K562 (cell line): ENCODE measurements around the gene LGALS3BP. TPM values are rescaled to one million over a fixed set of nuclear protein-coding genes. Genes with fewer than 3 reads are reported as not detected.

Experiments used
- ARNT ChIP-seq, 2 experiments: fragments of 450-650 bp; IDR thresholded peaks; 2 replicates each; pipeline ENCODE4 v1.6.1; 2016; ENCODE audit warnings: mild to moderate bottlenecking in 1 of 2
- BACH1 ChIP-seq: fragments of 200-800 bp; sonication (Bioruptor generic); IDR thresholded peaks from 2 replicates; pipeline ENCODE4 v1.6.1; 2016; ENCODE audit warnings: missing genetic modification characterization, missing compliant biosample characterization
- CHAMP1 ChIP-seq: fragments of 450-650 bp; IDR thresholded peaks from 2 replicates; pipeline ENCODE4 v1.6.1; 2016; ENCODE audit warnings: mild to moderate bottlenecking
- CTBP1 ChIP-seq: fragments of 450-650 bp; IDR thresholded peaks from 2 replicates; pipeline ENCODE4 v1.6.1; 2016; ENCODE audit warnings: borderline replicate concordance
- CXXC5 ChIP-seq: fragments of 250-450 bp; sonication (Bioruptor Pico); IDR thresholded peaks from 2 replicates; pipeline ENCODE4 v1.8.0; 2022; ENCODE audit warnings: inconsistent platforms, mild to moderate bottlenecking, moderate library complexity
- DMBX1 ChIP-seq: fragments of 250-450 bp; sonication (Bioruptor Pico); IDR thresholded peaks from 2 replicates; pipeline ENCODE4 v1.8.0; 2022; ENCODE audit warnings: inconsistent platforms, mild to moderate bottlenecking, moderate library complexity, borderline replicate concordance
- ETV1 ChIP-seq: fragments of 450-650 bp; conservative IDR thresholded peaks from 2 replicates; pipeline ENCODE4 v1.6.1; 2016; ENCODE audit warnings: missing genetic modification characterization, control low read depth, low read depth, missing compliant biosample characterization
- MAFF ChIP-seq: IDR thresholded peaks from 2 replicates; pipeline ENCODE4 v1.6.1; 2012; ENCODE audit warnings: low read length, improper control_type of control experiment
- MAFG ChIP-seq: fragments of 450-650 bp; conservative IDR thresholded peaks from 2 replicates; pipeline ENCODE4 v1.6.1; 2016; ENCODE audit warnings: missing genetic modification characterization, missing compliant biosample characterization
- NFE2 ChIP-seq: IDR thresholded peaks from 2 replicates; pipeline ENCODE4 v1.6.1; 2014; ENCODE audit warnings: antibody characterized with exemption, low read depth
- POLR2A ChIP-seq: fragments of 450-650 bp; conservative IDR thresholded peaks from 2 replicates; pipeline ENCODE4 v1.6.1; 2016
- POLR2AphosphoS5 ChIP-seq: IDR thresholded peaks from 2 replicates; pipeline ENCODE4 v1.6.1; 2011; ENCODE audit warnings: mild to moderate bottlenecking, low read depth, low read length, moderate library complexity; ENCODE audit not compliant: control insufficient read depth, insufficient read depth
- POLR2H ChIP-seq: IDR thresholded peaks from 2 replicates; pipeline ENCODE4 v1.6.1; 2016; ENCODE audit warnings: missing genetic modification characterization, low read depth, mild to moderate bottlenecking, control low read depth, missing compliant biosample characterization, moderate library complexity
- SIX5 ChIP-seq, 2 experiments: IDR thresholded peaks; 2 replicates each; pipeline ENCODE4 v1.6.1; 2011; ENCODE audit warnings: low read length in 2 of 2, borderline replicate concordance in 1 of 2, low read depth in 1 of 2, mild to moderate bottlenecking in 1 of 2, moderate library complexity in 1 of 2; ENCODE audit not compliant: insufficient read depth in 1 of 2
- SMARCE1 ChIP-seq: fragments of 450-650 bp; IDR thresholded peaks from 2 replicates; pipeline ENCODE4 v1.7.1; 2016; ENCODE audit warnings: mild to moderate bottlenecking
- TARDBP ChIP-seq: fragments of 450-650 bp; IDR thresholded peaks from 2 replicates; pipeline ENCODE4 v1.6.1; 2016
- TFAP4 ChIP-seq: sonication (generic); formaldehyde crosslinking; IDR thresholded peaks from 2 replicates; pipeline ENCODE4 v1.8.0; 2022; ENCODE audit warnings: missing genetic modification reagents, mild to moderate bottlenecking, moderate library complexity, borderline replicate concordance
- ZNF583 ChIP-seq: fragments of 250-450 bp; sonication (Bioruptor Pico); IDR thresholded peaks from 2 replicates; pipeline ENCODE4 v1.4.0; 2020
- ZNF639 ChIP-seq, 2 experiments: fragments of 200-800 bp in 1 of 2; sonication (Bioruptor generic) in 1 of 2; sonication (generic) in 1 of 2; formaldehyde crosslinking in 1 of 2; IDR thresholded peaks in 1 of 2; conservative IDR thresholded peaks in 1 of 2; 2 replicates each; pipeline versions ENCODE4 v1.5.0 to v1.6.1; 2016 to 2020; ENCODE audit warnings: missing compliant biosample characterization in 1 of 2, missing genetic modification characterization in 1 of 2, missing genetic modification reagents in 1 of 2
- polyA plus RNA-seq, 8 experiments: library from polyadenylated mRNA; depleted of rRNA in 4 of 8; stranded (reverse) in 5 of 8; unstranded in 3 of 8; fragments of >200 nt; fragmentation: Nextera tagmentation in 2 of 8; fragmentation: Illumina TruSeq in 1 of 8; extraction: Ambion mirVana in 2 of 8; extraction: Trizol in 1 of 8; gene quantifications; 2 replicates each; pipeline versions ENCODE4 v1.2.1 to v1.2.3, GENCODE V29; 2011 to 2014; ENCODE audit warnings: inconsistent platforms in 1 of 8, missing spikeins in 1 of 8
- total RNA-seq, 7 experiments: library from RNA; depleted of rRNA in 6 of 7; stranded (reverse); fragments of >200 nt in 6 of 7; fragmentation: Illumina TruSeq in 2 of 7; extraction: Trizol in 2 of 7; gene quantifications; 2 replicates each; pipeline versions ENCODE4 v1.2.1 to v1.2.3, GENCODE V29; 2011 to 2021; ENCODE audit warnings: low replicate concordance in 1 of 7
- TF ChIP-seq, protein P1 (sequence below), 3 experiments: fragments of 200-800 bp in 1 of 3; sonication (Bioruptor generic) in 1 of 3; sonication (generic) in 1 of 3; formaldehyde crosslinking in 1 of 3; IDR thresholded peaks; 2 replicates each; pipeline versions ENCODE4 v1.6.1 to v1.8.0; 2016 to 2022; ENCODE audit warnings: mild to moderate bottlenecking in 2 of 3, missing compliant biosample characterization in 2 of 3, missing genetic modification characterization in 2 of 3, missing genetic modification reagents in 1 of 3

LGALS3BP gene
- total and polyA plus RNA-seq, 9 of the 15 experiments (the other 6 are each of a cell fraction or from before 2014, with no cell fraction given), result 0.39 to 5.3 (median 3.2) TPM

DNA sequence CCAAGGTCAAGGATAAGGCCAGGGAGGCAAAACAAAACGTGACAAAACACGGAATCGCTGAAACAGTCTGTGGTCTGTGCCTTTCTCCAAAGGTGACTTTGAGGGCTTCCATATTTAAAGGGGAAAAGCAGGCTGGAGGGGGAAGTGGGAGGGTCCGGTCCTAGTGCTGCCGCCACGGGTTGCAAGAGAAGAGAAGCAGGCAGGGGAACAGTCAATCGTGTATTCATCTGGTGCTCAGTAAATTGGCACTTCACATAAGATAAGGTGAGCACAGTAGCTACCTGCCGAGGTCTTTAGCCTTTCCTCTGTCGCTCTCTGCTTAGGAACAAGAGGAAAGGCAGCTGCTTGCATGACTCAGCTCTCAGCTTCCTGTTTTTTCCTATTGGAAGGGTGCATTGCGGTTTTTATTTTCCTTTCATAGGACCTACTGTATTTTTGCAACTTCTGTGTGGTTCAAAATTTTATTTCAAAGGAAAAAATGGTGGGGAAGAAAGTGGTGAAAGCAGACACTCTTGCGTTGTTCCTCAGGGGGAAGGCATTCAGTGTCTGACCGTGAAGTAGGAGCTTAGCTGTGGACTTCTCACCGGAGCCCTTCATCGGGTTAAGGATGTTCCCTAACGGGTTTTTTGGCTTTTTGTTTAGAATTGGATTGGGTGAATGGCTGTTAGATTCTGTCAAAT is 7.1 kb upstream of the LGALS3BP start (continued):
- 0 out of 4 replicates have a peak, but pooled peaks of 1 of the 2 experiments have one; percentile 4 for TF ChIP-seq ZNF639 (CRISPR knock-in tag; conservative IDR thresholded peaks at IDR 0.05 in 1 of 2, IDR thresholded peaks at IDR 0.05 in 1 of 2)
- TF ChIP-seq DMBX1 (CRISPR knock-in tag), result 0 out of 2 replicates have a peak, but pooled peaks have one; percentile 28
- no peak for TF ChIP-seq ARNT (IDR thresholded peaks at IDR 0.05)
- TF ChIP-seq TARDBP, result no peak
- TF ChIP-seq BACH1 (tag), result peak; percentile 64; the same call in 1 of the 2 replicates
- peak; percentile 79 for TF ChIP-seq MAFG
- no peak for TF ChIP-seq POLR2AphosphoS5
- peak; percentile 80 for TF ChIP-seq MAFF
- TF ChIP-seq SIX5 (IDR thresholded peaks at IDR 0.05; ENCODE audit: borderline replicate concordance in 1 of 2, insufficient read depth in 1 of 2, low read depth in 1 of 2, low read length in 2 of 2), result no peak
- TF ChIP-seq, protein P1, sequence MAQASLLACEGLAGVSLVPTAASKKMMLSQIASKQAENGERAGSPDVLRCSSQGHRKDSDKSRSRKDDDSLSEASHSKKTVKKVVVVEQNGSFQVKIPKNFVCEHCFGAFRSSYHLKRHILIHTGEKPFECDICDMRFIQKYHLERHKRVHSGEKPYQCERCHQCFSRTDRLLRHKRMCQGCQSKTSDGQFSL (CRISPR knock-in tag; IDR thresholded peaks at IDR 0.05), result no peak
- TF ChIP-seq, protein P1 (tag; IDR thresholded peaks at IDR 0.05), result no peak
- TF ChIP-seq POLR2A, result peak; percentile 50; the same call in 1 of the 2 replicates
- peak; percentile 94 for TF ChIP-seq NFE2
- peak; percentile 62; the same call in 1 of the 2 replicates for TF ChIP-seq CTBP1
- 0 out of 2 replicates have a peak, but pooled peaks have one; percentile 16 for TF ChIP-seq TFAP4 (CRISPR knock-in tag)
- 0 out of 2 replicates have a peak, but pooled peaks have one; percentile 31 for TF ChIP-seq CXXC5 (CRISPR knock-in tag)
- peak; percentile 43; the same call in 1 of the 2 replicates for TF ChIP-seq ZNF583
- peak; percentile 10; the same call in 1 of the 2 replicates for TF ChIP-seq POLR2H (tag)
- 0 out of 2 replicates have a peak, but pooled peaks have one; percentile 23 for TF ChIP-seq ETV1 (tag)
- TF ChIP-seq CHAMP1, result no peak
- TF ChIP-seq SMARCE1, result peak; percentile 71
